ENCODE results near the gene MSRB1.

- no peak for TF ChIP-seq POLR2AphosphoS5 (IDR thresholded peaks at IDR 0.05)
- TF ChIP-seq POLR2A (IDR thresholded peaks at IDR 0.05): no peak
These were observed 35.6 kb upstream of the MSRB1 start for GRCh38 chr16:1978476-1979120.

All from spleen (tissue), 3 donors.